Activated T-cell treated with anti-CD3 and anti-CD28 coated beads for 24 hours (primary cell): ENCODE data around the gene SALL2.
"Not testable (repeated sequence)": the region's sequence is repeated elsewhere in the genome, so short reads cannot be mapped to it uniquely, and the experiment has no call there.

Experiments
- DNase-seq: peaks from one replicate; pipeline ENCODE4 v3.0.0-alpha.2; 2020; ENCODE audit warnings: low read depth

Gene SALL2

GRCh38 chr14:21525962-21526671 lies at the start of gene SALL2:
Gene SALL2 (minus strand): TSS chr14:21526346. CDS start chr14:21526127, 219 bp downstream.
- DNase-seq: peak; percentile 60

DNA sequence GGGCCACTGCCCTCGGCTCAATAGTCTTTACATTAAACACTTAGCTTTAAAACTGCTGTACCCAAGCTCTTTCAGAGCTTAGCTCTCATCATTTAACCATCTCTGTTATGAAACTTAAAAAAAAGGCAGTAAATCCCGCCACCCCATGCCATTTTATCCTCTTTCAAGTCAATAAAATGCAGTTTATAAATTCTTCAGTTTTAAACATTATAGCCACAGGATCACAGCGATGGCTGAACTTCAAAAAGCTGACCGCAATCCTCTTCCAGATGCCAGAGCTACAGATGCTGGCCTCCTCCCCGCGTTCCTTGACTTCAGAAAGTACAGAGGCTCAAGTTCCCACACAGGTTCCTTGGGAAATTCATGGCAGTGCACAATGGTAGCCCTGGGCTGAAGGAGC lies 49.5 kb upstream of the SALL2 start:
- DNase-seq: no peak

DNA sequence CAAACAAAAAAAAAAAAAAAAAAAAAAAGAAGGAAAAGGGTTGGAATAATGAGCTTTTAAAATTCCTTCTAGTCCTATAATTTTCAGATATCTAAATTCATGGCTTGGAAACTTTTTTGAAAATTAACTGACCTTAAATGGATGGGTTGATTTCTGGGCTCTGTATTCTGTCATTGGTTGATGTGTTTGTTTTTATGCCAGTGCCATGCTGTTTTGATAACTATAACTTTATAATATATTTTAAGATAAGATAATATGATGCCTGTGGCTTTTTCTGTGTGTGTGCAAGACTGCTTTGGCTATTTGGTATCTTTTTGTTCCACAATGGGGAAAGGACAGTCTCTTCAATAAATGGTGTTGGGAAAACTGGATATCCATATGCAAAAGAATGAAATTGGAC lies 46.5 kb upstream of the SALL2 start:
- DNase-seq: no peak

- DNase-seq: no peak
Measured at GRCh38 chr14:21558703-21559170, 32.6 kb upstream of the SALL2 start.

- DNase-seq: peak; percentile 72
Measured at GRCh38 chr14:21557084-21557901, 31.1 kb upstream of the SALL2 start.

- no peak for DNase-seq
Measured at GRCh38 chr14:21556378-21557083, 30.4 kb upstream of the SALL2 start.

- DNase-seq: no peak
Measured at GRCh38 chr14:21553266-21553665, 27.1 kb upstream of the SALL2 start.

DNA sequence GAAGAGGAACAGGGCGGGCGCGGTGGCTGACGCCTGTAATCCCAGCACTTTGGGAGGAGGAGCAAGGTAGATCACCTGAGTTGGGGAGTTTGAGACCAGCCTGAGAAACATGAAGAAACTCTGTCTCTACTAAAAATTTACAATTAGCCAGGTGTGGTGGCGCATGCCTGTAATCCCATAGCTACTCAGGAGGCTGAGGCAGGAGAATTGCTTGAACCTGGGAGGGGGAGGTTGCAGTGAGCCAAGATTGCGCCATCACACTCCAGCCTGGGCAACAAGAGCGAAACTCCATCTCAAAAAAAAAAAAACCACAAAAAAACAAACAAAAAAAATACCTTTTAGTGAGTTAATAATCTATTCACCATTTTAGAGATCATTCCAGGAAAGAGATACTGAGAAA lies 18.4 kb upstream of the SALL2 start:
- DNase-seq: not testable (repeated sequence)

- no peak for DNase-seq
Measured at GRCh38 chr14:21543963-21544362, 17.8 kb upstream of the SALL2 start.

- DNase-seq: no peak
Measured at GRCh38 chr14:21543521-21543960, 17.4 kb upstream of the SALL2 start.

GRCh38 chr14:21541413-21542074 lies 15.4 kb upstream of the SALL2 start:
- DNase-seq: no peak

- DNase-seq: no peak
Measured at GRCh38 chr14:21539189-21539940, 13.2 kb upstream of the SALL2 start.

GRCh38 chr14:21537090-21537424 lies 10.9 kb upstream of the SALL2 start:
- DNase-seq: no peak

DNA sequence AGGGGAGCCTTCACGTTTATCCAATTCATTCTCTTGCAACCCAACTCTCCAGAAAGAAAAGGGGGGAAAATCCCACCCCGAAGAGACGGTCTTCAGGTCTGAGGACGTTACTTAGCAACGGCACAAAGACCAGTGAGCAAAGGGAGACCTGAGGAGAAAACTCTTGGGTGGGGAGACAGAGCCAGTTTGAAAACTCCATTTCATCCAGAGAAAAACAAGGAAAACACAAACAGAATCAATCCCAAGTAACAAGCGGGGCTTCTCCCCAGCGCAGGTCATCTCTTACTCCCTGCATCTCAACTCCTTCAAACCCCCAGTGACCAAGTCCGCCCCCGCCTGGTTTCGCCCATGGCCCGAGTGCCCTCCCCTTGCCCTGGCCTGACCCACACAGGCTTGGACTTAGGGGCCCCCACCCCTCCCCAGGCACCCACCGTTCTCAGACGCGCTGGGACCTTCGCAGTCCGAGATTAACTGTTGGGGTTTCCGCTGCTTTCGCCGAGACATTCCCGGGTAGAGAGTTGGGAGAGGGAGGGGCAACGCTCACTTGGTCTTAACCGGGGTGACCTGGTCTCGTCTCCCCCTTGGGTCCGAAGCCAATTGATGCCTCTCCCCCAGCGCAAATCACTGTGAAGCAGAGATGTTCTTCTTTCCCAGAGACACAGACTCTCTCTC lies 10.4 kb upstream of the SALL2 start:
- DNase-seq: no peak

- DNase-seq: no peak
Measured at GRCh38 chr14:21535545-21536417, 9.6 kb upstream of the SALL2 start.

DNA sequence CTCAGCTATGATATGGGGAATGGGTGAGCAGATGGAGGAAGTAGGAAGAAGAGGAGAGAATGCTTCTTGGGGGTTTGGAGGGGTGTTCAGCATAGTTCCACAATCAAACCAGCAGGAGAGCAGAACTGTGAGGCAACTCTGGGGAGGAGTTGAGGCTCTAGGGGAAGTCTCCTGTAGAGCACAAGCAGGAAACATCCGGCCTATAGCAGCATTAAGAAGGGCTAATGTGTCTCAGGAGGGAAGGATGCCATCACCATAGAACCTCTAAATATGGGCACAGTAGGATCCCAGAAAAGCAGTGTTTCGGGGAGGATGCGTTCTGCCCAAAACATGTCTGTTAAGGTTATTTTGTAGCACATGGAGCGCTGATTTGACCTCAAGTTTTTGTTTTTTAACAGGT lies 8.4 kb upstream of the SALL2 start:
- no peak for DNase-seq

GRCh38 chr14:21533294-21533693 lies 7.1 kb upstream of the SALL2 start:
- no peak for DNase-seq

GRCh38 chr14:21529515-21529914 lies 3.4 kb upstream of the SALL2 start:
- DNase-seq: no peak

- DNase-seq: no peak
Measured at GRCh38 chr14:21528381-21529348, 2.5 kb upstream of the SALL2 start.
